ENCODE data around the gene SSH2.

Gene SSH2

GRCh38 chr17:29972277-29972676 is 42.2 kb upstream of the SSH2 start:
- Histone ChIP-seq H3K27ac (ENCODE audit: low read length) (no peak overlapping the region), H3K27me3 (ENCODE audit: low read depth, low read length) (no peaks in the 10 kb centered on the region), H4K20me1 (ENCODE audit: insufficient read depth, low read length) (no peaks in the 10 kb centered on the region), H3K36me3 (replicated peaks; ENCODE audit: low read depth, low read length) (no peaks in the 10 kb centered on the region), H3K9me3 (ENCODE audit: insufficient read depth, low read length) (no peaks in the 10 kb centered on the region), H3K4me2 (ENCODE audit: low read length) (no peak overlapping the region), H3K9ac (ENCODE audit: low read length) (no peak overlapping the region), H2AFZ (ENCODE audit: low read depth, low read length) (no peak overlapping the region), H3K79me2 (ENCODE audit: low read length) (no peaks in the 10 kb centered on the region), H3K4me1 (ENCODE audit: low read length) (no peaks in the 10 kb centered on the region), H3K4me3 (ENCODE audit: low read length) (no peak overlapping the region)
- TF ChIP-seq CTCF (IDR thresholded peaks at IDR 0.05; ENCODE audit: low read depth, low read length) (no peak), EZH2phosphoT487 (IDR thresholded peaks at IDR 0.05; ENCODE audit: low read depth) (no peak)

- H3K79me2 ChIP-seq (ENCODE audit: low read length) = no peaks in the 10 kb centered on the region
- no peak overlapping the region for H3K9ac ChIP-seq (ENCODE audit: low read length)
- TF ChIP-seq CTCF (IDR thresholded peaks at IDR 0.05; ENCODE audit: low read depth, low read length) = no peak
- TF ChIP-seq EZH2phosphoT487 (IDR thresholded peaks at IDR 0.05; ENCODE audit: low read depth) = no peak
- no peaks in the 10 kb centered on the region for H3K36me3 ChIP-seq (replicated peaks; ENCODE audit: low read depth, low read length)
- H3K4me1 ChIP-seq (ENCODE audit: low read length) = no peaks in the 10 kb centered on the region
- H4K20me1 ChIP-seq (ENCODE audit: insufficient read depth, low read length) = no peaks in the 10 kb centered on the region
- H3K27ac ChIP-seq (ENCODE audit: low read length) = no peak overlapping the region
- H3K4me2 ChIP-seq (ENCODE audit: low read length) = no peak overlapping the region
- H3K4me3 ChIP-seq (ENCODE audit: low read length) = no peak overlapping the region
- H3K27me3 ChIP-seq (ENCODE audit: low read depth, low read length) = no peaks in the 10 kb centered on the region
- H3K9me3 ChIP-seq (ENCODE audit: insufficient read depth, low read length) = no peaks in the 10 kb centered on the region
- H2AFZ ChIP-seq (ENCODE audit: low read depth, low read length) = no peak overlapping the region
These were observed 38.2 kb upstream of the SSH2 start for GRCh38 chr17:29968271-29968670.

- Histone ChIP-seq H3K4me1 (ENCODE audit: low read length) (no peaks in the 10 kb centered on the region), H3K4me3 (ENCODE audit: low read length) (no peak overlapping the region), H3K27me3 (ENCODE audit: low read depth, low read length) (no peaks in the 10 kb centered on the region), H3K4me2 (ENCODE audit: low read length) (no peak overlapping the region), H4K20me1 (ENCODE audit: insufficient read depth, low read length) (no peaks in the 10 kb centered on the region), H3K36me3 (replicated peaks; ENCODE audit: low read depth, low read length) (no peaks in the 10 kb centered on the region), H3K9ac (ENCODE audit: low read length) (no peak overlapping the region), H3K27ac (ENCODE audit: low read length) (no peak overlapping the region), H2AFZ (ENCODE audit: low read depth, low read length) (no peak overlapping the region), H3K79me2 (ENCODE audit: low read length) (no peaks in the 10 kb centered on the region), H3K9me3 (ENCODE audit: insufficient read depth, low read length) (no peaks in the 10 kb centered on the region)
- TF ChIP-seq EZH2phosphoT487 (IDR thresholded peaks at IDR 0.05; ENCODE audit: low read depth) (no peak), CTCF (IDR thresholded peaks at IDR 0.05; ENCODE audit: low read depth, low read length) (no peak)
These were observed 32.6 kb upstream of the SSH2 start for GRCh38 chr17:29962656-29963055.

DNA sequence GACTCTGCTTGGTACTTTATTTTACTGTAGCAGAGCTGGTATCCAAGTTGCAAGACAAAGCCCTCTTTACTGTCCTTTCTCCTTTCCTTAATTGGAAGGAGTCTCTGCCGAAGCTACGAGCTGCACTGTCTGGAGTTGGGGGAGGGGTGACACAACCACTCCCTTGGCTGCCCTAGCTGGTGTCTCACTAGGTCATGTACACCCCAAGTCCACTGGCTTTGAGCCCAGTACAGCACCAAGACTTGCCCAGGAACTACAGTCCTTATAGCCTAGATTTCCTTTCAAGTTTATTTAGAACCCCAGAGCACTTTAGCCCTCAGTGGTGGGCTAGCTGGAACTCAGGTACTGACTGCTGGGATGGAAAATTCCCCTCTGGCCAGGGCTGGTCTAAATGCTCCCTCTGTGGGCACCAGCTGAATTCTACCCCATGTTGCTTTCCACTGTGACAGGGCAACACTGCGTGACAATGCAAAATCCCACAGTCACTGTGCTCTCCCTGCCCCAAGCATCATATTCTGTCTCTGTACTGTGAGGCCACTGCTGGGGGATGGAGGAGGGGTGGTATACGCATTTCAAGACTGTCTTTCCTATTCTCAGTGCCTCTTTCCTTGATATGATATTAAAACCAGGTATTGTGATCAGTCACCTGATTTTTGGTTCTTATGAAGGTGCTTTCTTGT is 29.8 kb upstream of the SSH2 start:
- no peaks in the 10 kb centered on the region for H3K9me3 ChIP-seq (ENCODE audit: insufficient read depth, low read length)
- no peaks in the 10 kb centered on the region for H3K27me3 ChIP-seq (ENCODE audit: low read depth, low read length)
- H3K4me2 ChIP-seq (ENCODE audit: low read length) = no peak overlapping the region
- H2AFZ ChIP-seq (ENCODE audit: low read depth, low read length) = no peak overlapping the region
- no peak for TF ChIP-seq CTCF (IDR thresholded peaks at IDR 0.05; ENCODE audit: low read depth, low read length)
- TF ChIP-seq EZH2phosphoT487 (IDR thresholded peaks at IDR 0.05; ENCODE audit: low read depth) = no peak
- H3K27ac ChIP-seq (ENCODE audit: low read length) = no peak overlapping the region
- H3K4me3 ChIP-seq (ENCODE audit: low read length) = no peak overlapping the region
- no peaks in the 10 kb centered on the region for H3K4me1 ChIP-seq (ENCODE audit: low read length)
- H3K9ac ChIP-seq (ENCODE audit: low read length) = no peak overlapping the region
- H3K36me3 ChIP-seq (replicated peaks; ENCODE audit: low read depth, low read length) = no peaks in the 10 kb centered on the region
- H4K20me1 ChIP-seq (ENCODE audit: insufficient read depth, low read length) = no peaks in the 10 kb centered on the region
- no peaks in the 10 kb centered on the region for H3K79me2 ChIP-seq (ENCODE audit: low read length)

Measured in OCI-LY3 (cell line).